NCI-H69 (cell line): Measurements from ENCODE around the gene SYT8.

ENCODE experiments used
- DNase-seq: peaks from one replicate; lab custom pipeline; 2025; lab: John Stamatoyannopoulos, UW

Gene SYT8

DNA sequence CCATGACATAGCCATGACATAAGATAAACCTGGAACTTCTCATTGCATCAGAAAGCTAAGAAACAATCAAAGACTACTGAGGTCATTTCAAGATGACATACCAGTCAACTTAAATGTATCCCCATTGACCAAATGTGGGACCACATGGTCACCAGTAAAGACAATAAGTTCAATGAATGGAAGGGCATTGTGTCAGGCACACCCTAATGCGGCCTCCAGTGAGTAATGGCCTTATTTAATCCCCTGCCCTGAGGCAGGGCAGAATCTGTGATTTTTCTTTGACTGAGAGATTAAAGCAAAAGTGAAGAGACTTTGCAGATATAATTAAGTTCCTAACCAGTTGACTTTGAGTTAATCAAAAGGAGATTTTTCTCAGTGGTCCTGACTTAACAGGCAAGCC lies 17.3 kb upstream of the SYT8 start:
- DNase-seq = no peak

DNA sequence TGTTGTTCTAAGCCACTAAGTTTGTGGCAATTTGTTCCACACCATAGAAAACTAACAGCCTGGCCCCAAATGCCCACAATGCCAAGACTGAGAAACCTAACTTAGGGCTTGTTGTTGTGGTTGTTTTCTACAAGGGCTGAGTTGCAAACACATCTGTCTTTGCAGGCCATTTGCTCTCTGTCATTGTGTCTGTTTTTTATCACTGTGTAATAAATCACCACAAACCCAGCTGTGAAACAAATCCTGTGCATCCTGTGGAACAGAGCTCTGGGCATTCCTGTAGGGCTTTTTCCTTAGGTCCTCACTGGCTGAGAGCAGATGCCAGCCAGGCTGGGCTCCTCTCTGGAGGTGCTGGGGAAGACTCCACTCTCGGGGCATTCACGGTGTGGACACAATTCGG lies 15.7 kb upstream of the SYT8 start:
- no peak for DNase-seq

GRCh38 chr11:1820463-1821325 lies 14.1 kb upstream of the SYT8 start:
- DNase-seq = no peak

DNA sequence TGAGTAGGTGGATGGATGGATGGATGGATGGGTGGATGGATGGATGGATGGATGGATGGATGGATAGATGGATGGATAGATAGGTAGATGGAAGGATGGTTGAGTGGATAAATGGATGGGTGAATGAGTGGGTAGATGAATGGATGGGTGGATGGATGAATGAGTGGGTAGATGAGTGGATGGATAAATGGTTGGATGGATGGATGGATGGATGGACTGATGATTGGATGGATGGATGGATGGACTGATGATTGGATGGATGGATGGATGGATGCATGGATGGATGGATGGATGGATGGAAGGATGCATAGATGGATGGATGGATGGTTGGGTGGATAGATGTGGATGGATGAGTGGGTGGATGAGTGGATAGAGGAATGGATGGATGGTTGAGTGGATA lies 13.2 kb upstream of the SYT8 start:
- DNase-seq = no peak

GRCh38 chr11:1822648-1823375 lies 12.0 kb upstream of the SYT8 start:
- no peak for DNase-seq

DNA sequence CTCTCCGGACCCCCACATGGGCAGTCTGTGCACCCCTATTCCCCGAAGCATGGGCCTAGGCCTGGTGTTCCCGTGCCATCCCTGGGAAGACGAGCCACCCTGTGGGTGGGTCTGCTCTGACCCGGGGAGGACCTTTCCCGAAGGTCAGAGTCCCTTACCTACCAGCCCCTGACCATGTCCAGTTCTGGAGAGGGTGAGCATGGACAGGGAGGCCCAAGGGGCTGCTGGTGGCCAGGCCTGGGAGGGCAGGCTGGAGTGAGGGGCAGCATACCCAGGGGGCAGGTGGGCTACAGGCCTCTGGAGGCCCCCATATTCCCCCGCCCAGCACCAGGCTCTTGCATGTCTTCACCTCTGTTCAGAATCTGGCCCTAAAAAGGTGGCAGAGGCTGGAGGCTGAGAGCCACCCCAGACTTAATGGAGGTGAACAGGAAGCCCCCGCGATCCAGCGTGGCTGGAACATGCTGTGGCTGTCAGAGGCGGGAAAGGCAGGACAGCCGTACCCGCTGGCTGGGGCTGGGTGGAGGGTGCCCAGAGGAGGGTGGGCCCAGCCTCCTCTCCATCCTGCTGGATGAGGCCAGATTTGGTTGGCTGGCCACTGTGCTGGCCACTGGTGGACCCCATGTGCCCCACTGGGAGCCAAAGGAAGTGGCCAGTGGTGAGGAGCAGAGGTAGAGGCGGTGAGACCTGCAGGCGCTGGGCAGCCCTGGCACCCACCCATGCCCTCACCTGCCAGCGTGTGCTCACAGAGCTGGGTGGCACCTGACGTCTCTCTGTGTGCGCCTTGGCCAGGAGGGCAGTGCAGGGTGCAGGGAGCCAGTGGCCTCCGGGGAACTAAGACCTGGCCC lies 11.2 kb upstream of the SYT8 start:
- no peak for DNase-seq

GRCh38 chr11:1824221-1825038 lies 10.4 kb upstream of the SYT8 start:
- DNase-seq = no peak

GRCh38 chr11:1825039-1825740 lies 9.6 kb upstream of the SYT8 start:
- no peak for DNase-seq

GRCh38 chr11:1825785-1826451 lies 8.9 kb upstream of the SYT8 start:
- no peak for DNase-seq

DNA sequence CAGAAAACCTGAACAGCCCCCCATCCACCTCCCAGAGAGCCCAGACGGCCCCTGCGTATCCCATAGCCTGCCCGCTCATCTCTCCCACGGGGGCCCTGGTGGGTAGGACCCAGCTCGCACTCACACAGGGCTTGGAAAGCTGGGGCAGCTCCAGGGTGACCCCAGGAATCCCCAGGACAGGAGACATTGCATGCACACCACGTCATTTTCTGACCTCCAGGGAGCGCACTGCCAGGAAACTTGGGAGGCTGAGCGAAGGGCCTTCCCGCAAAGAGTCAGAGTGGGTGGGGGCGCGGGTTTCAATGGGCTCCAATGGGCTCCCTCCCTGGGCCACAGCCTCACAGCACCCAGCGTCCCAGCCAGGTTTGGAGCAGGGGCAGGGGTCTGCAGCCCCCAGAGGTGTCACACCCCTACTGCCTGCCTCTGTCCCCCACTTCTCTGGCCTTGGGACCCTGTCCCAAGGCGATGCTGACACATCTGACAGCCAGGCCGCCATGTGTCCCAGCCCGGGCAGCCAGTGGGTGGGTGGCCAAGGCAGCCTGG lies 8.2 kb upstream of the SYT8 start:
- peak; percentile 25 for DNase-seq

DNA sequence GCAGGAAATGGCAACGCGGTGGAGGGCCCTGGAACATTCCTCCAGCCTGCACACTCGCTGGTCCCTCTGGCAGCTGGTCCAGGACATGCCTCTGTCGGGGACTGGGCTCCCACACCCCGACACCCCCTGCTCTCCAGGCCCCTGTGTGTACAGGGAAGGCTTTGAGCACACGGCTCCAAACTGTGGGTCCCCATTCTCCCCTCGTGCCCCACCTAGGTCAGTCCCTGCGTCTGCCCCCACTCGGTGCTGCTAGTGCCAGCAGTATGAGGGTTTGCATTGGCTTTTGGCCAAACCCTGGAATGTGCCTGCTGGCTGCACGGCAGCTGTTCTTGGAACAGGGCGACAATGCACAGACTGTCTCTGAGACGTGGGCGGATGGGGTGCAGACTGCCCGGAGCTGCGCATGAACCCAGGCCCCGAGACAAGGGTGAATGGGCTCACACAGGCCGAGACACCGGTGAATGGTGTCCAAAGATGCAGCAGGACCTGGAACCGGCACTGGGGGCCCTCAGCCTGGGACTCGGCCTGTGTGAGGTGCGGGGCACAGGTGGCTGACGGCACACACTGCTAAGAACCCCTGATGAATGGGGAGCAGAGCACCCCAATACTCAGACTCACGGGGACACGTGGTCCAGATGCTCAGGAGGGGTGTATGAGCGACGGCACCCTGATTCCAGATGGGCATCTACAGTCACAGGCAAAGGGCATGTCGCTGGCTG lies 7.5 kb upstream of the SYT8 start:
- peak; percentile 93 for DNase-seq

DNA sequence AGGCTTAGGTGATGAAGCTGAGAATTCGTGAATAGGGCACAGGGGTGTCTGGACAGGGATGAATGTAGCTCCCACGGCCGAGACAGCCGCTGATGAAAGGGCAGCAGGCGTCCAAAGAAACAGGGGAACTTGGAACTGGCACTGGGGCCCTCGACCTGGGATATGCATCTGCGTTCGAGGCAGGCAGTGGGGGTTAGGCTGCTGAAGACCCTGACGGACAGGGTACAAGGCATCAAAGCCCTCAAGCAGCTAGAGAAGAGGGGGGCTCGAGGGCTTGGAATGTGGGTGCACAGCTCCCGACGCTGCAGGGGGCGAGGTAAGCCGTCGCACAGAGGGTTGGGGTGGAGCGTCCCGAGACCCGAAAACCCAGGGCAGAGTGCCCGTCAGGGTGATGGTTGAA lies 6.9 kb upstream of the SYT8 start:
- no peak for DNase-seq

DNA sequence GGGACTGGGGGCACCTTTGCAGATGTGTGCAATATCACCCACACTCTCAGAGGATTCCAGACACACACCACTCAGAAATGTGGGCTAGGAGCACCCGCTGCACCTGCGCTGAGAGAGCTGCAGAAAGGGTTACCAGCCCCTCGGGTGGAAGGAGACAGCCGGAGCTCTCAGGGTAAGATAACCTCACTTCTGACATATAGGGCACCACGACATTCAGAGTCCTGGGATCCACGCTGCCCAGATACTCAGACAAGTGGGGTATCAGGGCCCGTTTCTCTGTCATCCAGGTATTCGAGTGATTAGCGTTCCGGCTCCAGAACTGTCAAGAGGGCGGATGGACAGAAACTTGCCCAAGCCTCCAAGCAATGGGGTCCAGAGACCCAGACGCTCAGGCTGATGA lies 6.2 kb upstream of the SYT8 start:
- DNase-seq = no peak

GRCh38 chr11:1829039-1829820 lies 5.6 kb upstream of the SYT8 start:
- no peak for DNase-seq

- no peak for DNase-seq
Observed at GRCh38 chr11:1830004-1830321, 4.8 kb upstream of the SYT8 start.

DNA sequence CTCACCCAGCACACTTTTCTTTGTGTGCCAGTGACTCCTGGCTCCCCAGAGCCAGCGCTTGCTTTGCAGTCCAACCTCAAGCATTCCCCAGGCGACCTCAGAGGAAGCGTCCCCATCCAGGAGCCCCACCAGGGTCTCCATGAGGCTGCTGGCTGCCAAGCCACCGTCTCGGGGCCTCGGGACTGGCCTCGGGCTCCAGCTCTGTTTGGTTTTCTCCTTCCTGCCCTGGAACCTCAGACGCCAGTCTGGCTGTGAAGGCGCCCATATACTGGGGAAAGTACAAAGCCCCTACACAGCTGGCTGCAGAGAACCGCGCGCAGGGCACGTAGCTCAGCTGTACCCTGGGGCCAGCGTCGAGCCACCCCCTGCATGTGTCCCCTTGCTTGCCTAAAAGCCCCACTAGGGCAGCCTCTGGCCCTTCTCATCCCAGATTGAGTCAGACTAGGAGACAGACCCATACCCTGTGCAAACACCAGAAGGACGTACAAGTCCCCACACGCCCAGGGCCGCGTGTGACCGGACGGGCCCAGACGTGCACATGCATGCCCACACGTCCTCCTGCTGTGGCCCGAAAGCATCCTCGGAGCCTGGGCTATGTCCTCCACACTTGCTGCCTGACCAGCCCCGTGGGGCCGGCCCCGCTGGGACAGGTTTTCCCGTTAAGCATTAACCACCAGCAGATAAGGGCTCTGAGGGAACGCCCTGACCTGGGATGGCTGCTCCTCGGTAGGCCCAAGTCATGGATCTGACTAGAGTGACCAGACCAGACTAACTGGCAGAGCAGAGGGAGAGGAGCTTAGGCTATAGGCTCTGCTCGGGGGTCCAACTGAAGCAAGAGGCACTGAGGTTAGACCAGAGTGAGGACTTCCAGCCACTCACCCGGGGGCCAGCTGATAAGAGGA lies 4.2 kb upstream of the SYT8 start:
- peak; percentile 84 for DNase-seq

DNA sequence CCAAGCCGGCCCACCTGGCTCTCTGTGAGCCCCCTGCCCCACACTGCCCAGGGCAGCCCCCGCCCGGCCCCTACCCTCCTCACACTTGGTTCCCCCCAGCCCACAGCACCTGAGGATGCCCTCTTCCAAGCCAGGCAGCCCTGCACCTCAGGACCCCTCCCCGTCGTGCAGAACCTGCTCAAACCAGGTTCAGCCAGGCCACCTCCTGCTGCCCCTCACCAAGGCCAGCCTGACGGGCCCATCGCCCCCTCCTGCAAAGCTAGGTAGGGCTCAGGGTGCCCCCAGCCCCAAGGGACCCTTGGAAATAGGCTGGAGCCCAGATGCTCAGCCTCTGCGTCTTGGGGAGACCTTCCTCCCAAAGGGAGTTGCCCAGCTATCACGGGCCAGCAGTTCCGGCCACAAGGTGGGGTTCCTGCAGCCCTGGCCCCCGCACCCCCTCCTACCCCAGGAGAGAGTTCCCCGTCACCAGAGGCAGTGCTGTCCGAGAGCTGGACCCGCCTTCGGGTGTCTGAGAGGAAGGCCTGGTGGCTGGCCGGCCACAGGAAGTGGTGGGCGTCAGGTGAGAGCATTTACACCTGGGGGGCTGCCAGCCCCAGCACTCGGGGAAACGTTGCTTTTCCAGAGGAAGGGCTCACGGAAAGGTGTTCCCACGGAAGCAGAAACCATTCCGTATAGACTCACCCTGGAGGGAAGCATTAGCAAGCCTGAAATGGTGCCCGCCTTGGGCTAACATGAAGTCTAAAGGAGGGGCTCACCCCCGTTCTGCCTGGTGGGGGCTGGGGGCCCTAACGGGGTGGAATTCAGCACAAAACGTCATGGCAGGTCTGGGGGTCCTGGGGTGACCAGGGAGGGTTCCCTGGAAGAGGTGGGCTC lies 3.2 kb upstream of the SYT8 start:
- no peak for DNase-seq
